SK-N-SH treated with all-trans-retinoic acid at 6 μM for 48 hours (cell line): ENCODE data around the gene HPN.

ENCODE experiments used
- ATAC-seq: fragments of 200-7000 bp; cut with Tn5 transposase; 3 replicates; pipeline ENCODE4 v1.9.1; 2020; ENCODE audit warnings: mild to moderate bottlenecking, moderate library complexity
- ARNTL ChIP-seq: fragments of 450-650 bp; formaldehyde crosslinking; IDR thresholded peaks from 2 replicates; pipeline ENCODE4 v1.5.0; 2020; ENCODE audit warnings: low read depth, mild to moderate bottlenecking, moderate library complexity, borderline replicate concordance
- BACH2 ChIP-seq: fragments of 250-450 bp; sonication (Bioruptor Pico); IDR thresholded peaks from 2 replicates; pipeline ENCODE4 v1.9.0; 2021; ENCODE audit warnings: mild to moderate bottlenecking, borderline replicate concordance
- CSDC2 ChIP-seq: fragments of 250-450 bp; sonication (Bioruptor Pico); IDR thresholded peaks from 2 replicates; pipeline ENCODE4 v1.5.0; 2020; ENCODE audit warnings: mild to moderate bottlenecking, moderate library complexity
- ESRRG ChIP-seq: fragments of 250-450 bp; sonication (Bioruptor Pico); IDR thresholded peaks from 2 replicates; pipeline ENCODE4 v1.6.1; 2021; ENCODE audit warnings: mild to moderate bottlenecking
- GLIS3 ChIP-seq: fragments of 250-450 bp; sonication (Bioruptor Pico); IDR thresholded peaks from 2 replicates; pipeline ENCODE4 v1.5.0; 2020; ENCODE audit warnings: mild to moderate bottlenecking, moderate library complexity
- ISL1 ChIP-seq: fragments of 250-450 bp; sonication (Bioruptor Pico); IDR thresholded peaks from 2 replicates; pipeline ENCODE4 v2.1.2; 2022; ENCODE audit warnings: mild to moderate bottlenecking, moderate library complexity
- OSR1 ChIP-seq: fragments of 250-450 bp; sonication (Bioruptor Pico); IDR thresholded peaks from 2 replicates; pipeline ENCODE4 v1.8.0; 2022; ENCODE audit warnings: moderate library complexity, mild to moderate bottlenecking, inconsistent platforms
- PPARA ChIP-seq: fragments of 250-450 bp; sonication (Bioruptor Pico); IDR thresholded peaks from 2 replicates; pipeline ENCODE4 v1.5.0; 2020; ENCODE audit warnings: mild to moderate bottlenecking, borderline replicate concordance
- RARB ChIP-seq: fragments of 250-450 bp; sonication (Bioruptor Pico); IDR thresholded peaks from 2 replicates; pipeline ENCODE4 v1.8.0; 2021; ENCODE audit warnings: mild to moderate bottlenecking, moderate library complexity
- SNAI2 ChIP-seq: fragments of 250-450 bp; sonication (Bioruptor Pico); IDR thresholded peaks from 2 replicates; pipeline ENCODE4 v1.5.0; 2020; ENCODE audit warnings: mild to moderate bottlenecking, moderate library complexity
- TOX ChIP-seq: fragments of 250-450 bp; sonication (Bioruptor Pico); IDR thresholded peaks from 2 replicates; pipeline ENCODE4 v1.8.0; 2021; ENCODE audit warnings: mild to moderate bottlenecking, moderate library complexity, borderline replicate concordance
- ZC3H10 ChIP-seq: fragments of 250-450 bp; sonication (Bioruptor Pico); IDR thresholded peaks from 2 replicates; pipeline ENCODE4 v1.5.1; 2021; ENCODE audit warnings: mild to moderate bottlenecking, moderate library complexity
- ZFP3 ChIP-seq: fragments of 250-450 bp; sonication (Bioruptor Pico); IDR thresholded peaks from 2 replicates; pipeline ENCODE4 v1.5.0; 2020; ENCODE audit warnings: mild to moderate bottlenecking, moderate library complexity
- ZNF565 ChIP-seq: fragments of 450-650 bp; formaldehyde crosslinking; conservative IDR thresholded peaks from 2 replicates; pipeline ENCODE4 v1.5.0; 2020; ENCODE audit warnings: low read depth, mild to moderate bottlenecking, moderate library complexity
- ZNF70 ChIP-seq: fragments of 450-650 bp; formaldehyde crosslinking; IDR thresholded peaks from 2 replicates; pipeline ENCODE4 v1.5.0; 2020; ENCODE audit warnings: mild to moderate bottlenecking, moderate library complexity
- ZNF8 ChIP-seq: fragments of 450-650 bp; formaldehyde crosslinking; IDR thresholded peaks from 2 replicates; pipeline ENCODE4 v1.5.0; 2020; ENCODE audit warnings: mild to moderate bottlenecking, moderate library complexity
- TF ChIP-seq, protein P1 (sequence below): fragments of 250-450 bp; sonication (Bioruptor Pico); IDR thresholded peaks from 2 replicates; pipeline ENCODE4 v1.5.0; 2020; ENCODE audit warnings: mild to moderate bottlenecking, moderate library complexity
- TF ChIP-seq, protein P2 (sequence below): fragments of 250-450 bp; sonication (Bioruptor Pico); IDR thresholded peaks from 2 replicates; pipeline ENCODE4 v1.8.0; 2021; ENCODE audit warnings: low read depth, mild to moderate bottlenecking, moderate library complexity, borderline replicate concordance
- TF ChIP-seq, protein P3 (sequence below): fragments of 250-450 bp; sonication (Bioruptor Pico); IDR thresholded peaks from 2 replicates; pipeline ENCODE4 v1.8.0; 2020; ENCODE audit warnings: mild to moderate bottlenecking, moderate library complexity, borderline replicate concordance
- TF ChIP-seq, protein P4 (sequence below): fragments of 250-450 bp; sonication (Bioruptor Pico); IDR thresholded peaks from 2 replicates; pipeline ENCODE4 v1.5.1; 2020; ENCODE audit warnings: low read depth, mild to moderate bottlenecking, moderate library complexity

Gene HPN

DNA sequence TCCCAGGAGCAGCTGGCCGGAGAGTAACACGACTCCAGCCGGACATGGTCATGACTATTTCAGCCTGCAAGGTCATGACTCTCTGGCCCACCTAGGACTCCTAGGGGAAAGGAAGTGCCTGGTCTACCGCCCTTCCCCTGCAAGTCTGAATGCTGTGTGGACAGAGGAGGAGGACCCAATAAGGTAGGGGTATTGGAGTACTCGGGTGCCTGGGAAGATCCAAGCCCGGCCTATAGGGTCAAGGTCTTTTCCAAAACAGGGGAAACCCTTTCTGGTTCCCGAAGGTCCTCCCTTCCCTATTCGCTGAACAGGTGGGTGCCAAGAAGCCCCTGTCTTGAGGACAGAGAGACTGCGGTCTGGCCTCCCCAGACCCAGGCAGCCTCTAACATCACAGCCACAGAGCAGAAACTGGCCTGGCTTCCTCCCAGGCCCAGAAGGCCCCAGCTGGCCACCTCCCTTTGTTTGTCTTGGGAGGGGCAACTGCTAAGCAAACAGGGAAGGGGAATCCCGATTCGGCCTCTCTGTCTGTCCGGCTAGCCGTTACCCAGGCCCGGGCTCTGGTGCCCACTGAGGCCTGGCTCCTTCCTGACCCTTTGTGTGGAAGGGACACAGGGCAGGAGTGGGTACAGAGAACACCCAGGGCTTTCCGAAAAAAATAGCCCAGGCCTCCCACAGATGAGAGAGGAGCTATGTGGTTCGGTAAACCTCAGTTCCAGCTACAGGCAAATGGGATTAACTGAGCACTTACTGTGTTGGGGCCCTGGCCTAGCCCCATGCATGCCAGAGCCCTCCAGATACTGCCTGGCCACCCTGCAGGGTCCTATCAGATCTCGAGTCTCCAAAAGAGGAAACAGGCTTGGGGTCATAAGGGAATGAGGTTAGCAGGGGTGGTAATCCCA, 46.6 kb upstream of the HPN start (continued):
- TF ChIP-seq, protein P1, sequence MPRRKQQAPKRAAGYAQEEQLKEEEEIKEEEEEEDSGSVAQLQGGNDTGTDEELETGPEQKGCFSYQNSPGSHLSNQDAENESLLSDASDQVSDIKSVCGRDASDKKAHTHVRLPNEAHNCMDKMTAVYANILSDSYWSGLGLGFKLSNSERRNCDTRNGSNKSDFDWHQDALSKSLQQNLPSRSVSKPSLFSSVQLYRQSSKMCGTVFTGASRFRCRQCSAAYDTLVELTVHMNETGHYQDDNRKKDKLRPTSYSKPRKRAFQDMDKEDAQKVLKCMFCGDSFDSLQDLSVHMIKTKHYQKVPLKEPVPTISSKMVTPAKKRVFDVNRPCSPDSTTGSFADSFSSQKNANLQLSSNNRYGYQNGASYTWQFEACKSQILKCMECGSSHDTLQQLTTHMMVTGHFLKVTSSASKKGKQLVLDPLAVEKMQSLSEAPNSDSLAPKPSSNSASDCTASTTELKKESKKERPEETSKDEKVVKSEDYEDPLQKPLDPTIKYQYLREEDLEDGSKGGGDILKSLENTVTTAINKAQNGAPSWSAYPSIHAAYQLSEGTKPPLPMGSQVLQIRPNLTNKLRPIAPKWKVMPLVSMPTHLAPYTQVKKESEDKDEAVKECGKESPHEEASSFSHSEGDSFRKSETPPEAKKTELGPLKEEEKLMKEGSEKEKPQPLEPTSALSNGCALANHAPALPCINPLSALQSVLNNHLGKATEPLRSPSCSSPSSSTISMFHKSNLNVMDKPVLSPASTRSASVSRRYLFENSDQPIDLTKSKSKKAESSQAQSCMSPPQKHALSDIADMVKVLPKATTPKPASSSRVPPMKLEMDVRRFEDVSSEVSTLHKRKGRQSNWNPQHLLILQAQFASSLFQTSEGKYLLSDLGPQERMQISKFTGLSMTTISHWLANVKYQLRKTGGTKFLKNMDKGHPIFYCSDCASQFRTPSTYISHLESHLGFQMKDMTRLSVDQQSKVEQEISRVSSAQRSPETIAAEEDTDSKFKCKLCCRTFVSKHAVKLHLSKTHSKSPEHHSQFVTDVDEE (CRISPR knock-in tag), result no peak
- TF ChIP-seq ZNF70 (no peak), ISL1 (CRISPR knock-in tag) (no peak), ZNF8 (CRISPR knock-in tag) (no peak), ARNTL (no peak), OSR1 (CRISPR knock-in tag) (no peak)
- TF ChIP-seq, protein P2, sequence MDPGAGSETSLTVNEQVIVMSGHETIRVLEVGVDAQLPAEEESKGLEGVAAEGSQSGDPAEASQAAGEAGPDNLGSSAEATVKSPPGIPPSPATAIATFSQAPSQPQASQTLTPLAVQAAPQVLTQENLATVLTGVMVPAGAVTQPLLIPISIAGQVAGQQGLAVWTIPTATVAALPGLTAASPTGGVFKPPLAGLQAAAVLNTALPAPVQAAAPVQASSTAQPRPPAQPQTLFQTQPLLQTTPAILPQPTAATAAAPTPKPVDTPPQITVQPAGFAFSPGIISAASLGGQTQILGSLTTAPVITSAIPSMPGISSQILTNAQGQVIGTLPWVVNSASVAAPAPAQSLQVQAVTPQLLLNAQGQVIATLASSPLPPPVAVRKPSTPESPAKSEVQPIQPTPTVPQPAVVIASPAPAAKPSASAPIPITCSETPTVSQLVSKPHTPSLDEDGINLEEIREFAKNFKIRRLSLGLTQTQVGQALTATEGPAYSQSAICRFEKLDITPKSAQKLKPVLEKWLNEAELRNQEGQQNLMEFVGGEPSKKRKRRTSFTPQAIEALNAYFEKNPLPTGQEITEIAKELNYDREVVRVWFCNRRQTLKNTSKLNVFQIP (CRISPR knock-in tag), result no peak

DNA sequence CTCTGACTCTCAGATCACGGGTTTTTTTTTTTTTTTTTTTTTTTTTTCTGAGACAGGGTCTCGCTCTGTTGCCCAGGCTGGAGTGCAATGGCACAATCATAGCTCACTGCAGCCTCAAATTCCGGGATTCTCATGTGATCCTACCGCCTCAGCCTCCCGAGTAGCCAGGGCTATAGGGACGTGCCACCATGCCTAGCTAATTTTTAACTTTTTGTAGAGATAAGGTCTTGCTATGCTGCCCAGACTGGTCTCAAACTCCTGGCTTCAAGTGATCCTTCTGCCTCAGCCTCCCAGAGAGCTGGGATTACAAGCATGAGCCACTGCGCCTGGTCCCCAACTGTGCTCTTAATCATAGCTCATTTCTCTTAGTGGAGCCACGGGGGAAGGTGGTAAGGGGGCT, 46.0 kb upstream of the HPN start:
- no peak for ATAC-seq

More for the DNA sequence above, 46.0 kb upstream of the HPN start:
- TF ChIP-seq GLIS3 (CRISPR knock-in tag) (no peak), OSR1 (CRISPR knock-in tag) (no peak), ISL1 (CRISPR knock-in tag) (no peak), BACH2 (CRISPR knock-in tag) (no peak), ZNF565 (CRISPR knock-in tag) (no peak), ESRRG (no peak), ZC3H10 (CRISPR knock-in tag) (no peak), ZFP3 (CRISPR knock-in tag) (no peak), ARNTL (no peak), CSDC2 (CRISPR knock-in tag) (no peak), ZNF70 (no peak), SNAI2 (CRISPR knock-in tag) (no peak), PPARA (CRISPR knock-in tag) (no peak), RARB (CRISPR knock-in tag) (no peak), TOX (CRISPR knock-in tag) (no peak)
- TF ChIP-seq, protein P3, sequence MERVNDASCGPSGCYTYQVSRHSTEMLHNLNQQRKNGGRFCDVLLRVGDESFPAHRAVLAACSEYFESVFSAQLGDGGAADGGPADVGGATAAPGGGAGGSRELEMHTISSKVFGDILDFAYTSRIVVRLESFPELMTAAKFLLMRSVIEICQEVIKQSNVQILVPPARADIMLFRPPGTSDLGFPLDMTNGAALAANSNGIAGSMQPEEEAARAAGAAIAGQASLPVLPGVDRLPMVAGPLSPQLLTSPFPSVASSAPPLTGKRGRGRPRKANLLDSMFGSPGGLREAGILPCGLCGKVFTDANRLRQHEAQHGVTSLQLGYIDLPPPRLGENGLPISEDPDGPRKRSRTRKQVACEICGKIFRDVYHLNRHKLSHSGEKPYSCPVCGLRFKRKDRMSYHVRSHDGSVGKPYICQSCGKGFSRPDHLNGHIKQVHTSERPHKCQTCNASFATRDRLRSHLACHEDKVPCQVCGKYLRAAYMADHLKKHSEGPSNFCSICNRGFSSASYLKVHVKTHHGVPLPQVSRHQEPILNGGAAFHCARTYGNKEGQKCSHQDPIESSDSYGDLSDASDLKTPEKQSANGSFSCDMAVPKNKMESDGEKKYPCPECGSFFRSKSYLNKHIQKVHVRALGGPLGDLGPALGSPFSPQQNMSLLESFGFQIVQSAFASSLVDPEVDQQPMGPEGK (CRISPR knock-in tag), result no peak
- TF ChIP-seq, protein P4, sequence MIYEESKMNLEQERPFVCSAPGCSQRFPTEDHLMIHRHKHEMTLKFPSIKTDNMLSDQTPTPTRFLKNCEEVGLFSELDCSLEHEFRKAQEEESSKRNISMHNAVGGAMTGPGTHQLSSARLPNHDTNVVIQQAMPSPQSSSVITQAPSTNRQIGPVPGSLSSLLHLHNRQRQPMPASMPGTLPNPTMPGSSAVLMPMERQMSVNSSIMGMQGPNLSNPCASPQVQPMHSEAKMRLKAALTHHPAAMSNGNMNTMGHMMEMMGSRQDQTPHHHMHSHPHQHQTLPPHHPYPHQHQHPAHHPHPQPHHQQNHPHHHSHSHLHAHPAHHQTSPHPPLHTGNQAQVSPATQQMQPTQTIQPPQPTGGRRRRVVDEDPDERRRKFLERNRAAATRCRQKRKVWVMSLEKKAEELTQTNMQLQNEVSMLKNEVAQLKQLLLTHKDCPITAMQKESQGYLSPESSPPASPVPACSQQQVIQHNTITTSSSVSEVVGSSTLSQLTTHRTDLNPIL, result no peak
- TF ChIP-seq, protein P2 (CRISPR knock-in tag), result no peak
- TF ChIP-seq, protein P1 (CRISPR knock-in tag), result no peak
